Fibroblast of villous mesenchyme (primary cell): ENCODE measurements around the gene TMEM161A. TPM values are rescaled to one million over a fixed set of nuclear protein-coding genes. Genes with fewer than 3 reads are reported as not detected.
A peak's percentile ranks its signal among the peaks of the same experiment; 100 is the strongest.

Experiments
- DNase-seq: peaks from one replicate; pipeline ENCODE4 v3.0.0-alpha.2; 2010; ENCODE audit warnings: low read depth
- H3K4me3 ChIP-seq: 2 replicates; pipeline ENCODE4 v1.5.1; 2011; ENCODE audit warnings: low read depth, mild to moderate bottlenecking, low read length
- total RNA-seq: library from RNA; depleted of rRNA; stranded (reverse); fragments of >200 nt; gene quantifications from 2 replicates; pipeline ENCODE4 v1.2.3, GENCODE V29; 2012
- TF ChIP-seq, protein P1 (sequence below): IDR thresholded peaks from 2 replicates; pipeline ENCODE4 v1.5.1; 2012; ENCODE audit warnings: low read depth, mild to moderate bottlenecking, low read length; ENCODE audit not compliant: insufficient read depth

Gene TMEM161A
- total RNA-seq, 1 donor: 18.1 TPM

GRCh38 chr19:19120308-19121231 lies 17.7 kb downstream of the TMEM161A start:
- peak; percentile 89 for DNase-seq
- H3K4me3 ChIP-seq: peak overlapping the region; percentile 30
- TF ChIP-seq, protein P1, sequence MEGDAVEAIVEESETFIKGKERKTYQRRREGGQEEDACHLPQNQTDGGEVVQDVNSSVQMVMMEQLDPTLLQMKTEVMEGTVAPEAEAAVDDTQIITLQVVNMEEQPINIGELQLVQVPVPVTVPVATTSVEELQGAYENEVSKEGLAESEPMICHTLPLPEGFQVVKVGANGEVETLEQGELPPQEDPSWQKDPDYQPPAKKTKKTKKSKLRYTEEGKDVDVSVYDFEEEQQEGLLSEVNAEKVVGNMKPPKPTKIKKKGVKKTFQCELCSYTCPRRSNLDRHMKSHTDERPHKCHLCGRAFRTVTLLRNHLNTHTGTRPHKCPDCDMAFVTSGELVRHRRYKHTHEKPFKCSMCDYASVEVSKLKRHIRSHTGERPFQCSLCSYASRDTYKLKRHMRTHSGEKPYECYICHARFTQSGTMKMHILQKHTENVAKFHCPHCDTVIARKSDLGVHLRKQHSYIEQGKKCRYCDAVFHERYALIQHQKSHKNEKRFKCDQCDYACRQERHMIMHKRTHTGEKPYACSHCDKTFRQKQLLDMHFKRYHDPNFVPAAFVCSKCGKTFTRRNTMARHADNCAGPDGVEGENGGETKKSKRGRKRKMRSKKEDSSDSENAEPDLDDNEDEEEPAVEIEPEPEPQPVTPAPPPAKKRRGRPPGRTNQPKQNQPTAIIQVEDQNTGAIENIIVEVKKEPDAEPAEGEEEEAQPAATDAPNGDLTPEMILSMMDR: no peak

DNA sequence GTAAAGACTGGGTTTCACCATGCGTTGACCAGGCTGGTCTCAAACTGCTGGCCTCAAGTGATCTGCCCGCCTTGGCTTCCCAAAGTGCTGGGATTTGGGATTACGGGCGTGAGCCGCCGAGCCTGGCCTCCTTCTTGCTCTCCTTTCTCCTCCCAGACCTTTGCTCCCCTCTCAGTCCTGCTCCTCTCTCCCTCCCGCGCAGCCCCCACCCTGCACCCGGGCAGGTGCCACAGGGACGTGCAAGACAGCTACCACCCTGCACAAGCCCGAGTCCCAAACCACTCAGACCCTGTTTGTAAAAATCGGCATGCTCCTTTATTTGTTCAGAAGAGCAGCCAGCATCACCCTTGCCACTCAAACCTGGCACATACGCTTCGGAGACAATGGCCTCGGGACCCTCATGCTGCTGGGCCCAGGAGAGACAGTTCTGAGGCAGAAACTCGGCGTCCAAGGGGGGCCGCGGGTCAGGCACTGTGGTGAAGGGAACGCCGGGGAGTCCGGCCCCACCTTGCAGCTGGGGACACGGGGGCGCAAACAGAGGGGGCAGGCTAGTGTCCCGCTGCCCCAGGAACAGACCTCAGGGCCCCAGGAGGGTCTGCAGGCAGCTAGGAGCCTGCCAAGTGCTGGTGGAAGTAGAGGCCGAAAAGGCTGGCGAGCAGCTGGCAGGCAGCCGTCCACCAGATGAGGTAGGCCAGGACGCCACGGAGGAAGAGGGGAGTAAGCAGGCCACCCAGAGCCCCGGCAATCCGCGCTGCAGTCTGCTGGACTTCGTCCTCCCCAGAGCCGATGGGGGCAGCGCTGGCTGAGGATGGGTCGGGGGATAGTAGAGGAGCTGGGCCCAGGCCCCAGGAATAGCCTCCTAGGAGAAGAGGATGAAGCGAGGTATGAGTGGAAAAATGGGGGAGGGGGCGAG lies 18.7 kb downstream of the TMEM161A start:
- peak overlapping the region; percentile 6 for H3K4me3 ChIP-seq
- TF ChIP-seq, protein P1: no peak
- DNase-seq: no peak

GRCh38 chr19:19115954-19116353 lies 22.3 kb downstream of the TMEM161A start:
- TF ChIP-seq, protein P1: peak; percentile 68
- H3K4me3 ChIP-seq: no peak overlapping the region
- DNase-seq: no peak

GRCh38 chr19:19113040-19113626 lies 25.1 kb downstream of the TMEM161A start:
- H3K4me3 ChIP-seq: no peak overlapping the region
- TF ChIP-seq, protein P1: no peak
- DNase-seq: peak; percentile 22

- H3K4me3 ChIP-seq: no peak overlapping the region
- TF ChIP-seq, protein P1: no peak
- DNase-seq: no peak
Measured at GRCh38 chr19:19111967-19112580, 26.2 kb downstream of the TMEM161A start.
